ENCODE data around the gene CDC42EP4. TPM values are rescaled to one million over a fixed set of nuclear protein-coding genes. Genes with fewer than 3 reads are reported as not detected.

CDC42EP4 gene
- total RNA-seq, 1 donor from 2014 or later, result 44.6 TPM

DNA sequence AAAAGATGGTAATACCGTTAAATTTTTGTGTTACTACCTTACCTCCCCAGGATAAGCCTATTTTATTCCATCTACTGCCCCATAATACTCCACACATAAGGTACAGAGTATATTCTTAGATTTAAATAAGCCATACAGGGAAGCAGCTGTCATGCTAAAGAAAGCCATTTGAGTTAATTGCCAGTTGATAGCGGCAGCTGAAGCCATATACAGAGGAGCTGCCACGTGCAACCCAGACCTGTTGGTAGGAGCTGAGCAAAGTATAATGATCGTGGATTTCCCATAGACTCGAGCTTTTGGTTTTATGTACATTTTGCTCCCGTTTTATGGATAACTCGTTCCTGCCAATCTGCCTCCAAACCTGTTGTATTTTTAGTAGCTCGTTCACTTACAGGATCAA is 62.1 kb downstream of the CDC42EP4 start:
- Histone ChIP-seq H3K36me3 (peaks cover 43% of the 10 kb centered on the region), H3K4me3 (no peak overlapping the region), H3K27ac (no peak overlapping the region), H3K27me3 (ENCODE audit: low read depth) (no peaks in the 10 kb centered on the region), H3K4me1 (no peaks in the 10 kb centered on the region), H3K9me3 (no peaks in the 10 kb centered on the region)
- DNase-seq (no peak), ATAC-seq (no peak)
- intact Hi-C loops (cut with DNase I), result no loop called here
- TF ChIP-seq, protein P1, sequence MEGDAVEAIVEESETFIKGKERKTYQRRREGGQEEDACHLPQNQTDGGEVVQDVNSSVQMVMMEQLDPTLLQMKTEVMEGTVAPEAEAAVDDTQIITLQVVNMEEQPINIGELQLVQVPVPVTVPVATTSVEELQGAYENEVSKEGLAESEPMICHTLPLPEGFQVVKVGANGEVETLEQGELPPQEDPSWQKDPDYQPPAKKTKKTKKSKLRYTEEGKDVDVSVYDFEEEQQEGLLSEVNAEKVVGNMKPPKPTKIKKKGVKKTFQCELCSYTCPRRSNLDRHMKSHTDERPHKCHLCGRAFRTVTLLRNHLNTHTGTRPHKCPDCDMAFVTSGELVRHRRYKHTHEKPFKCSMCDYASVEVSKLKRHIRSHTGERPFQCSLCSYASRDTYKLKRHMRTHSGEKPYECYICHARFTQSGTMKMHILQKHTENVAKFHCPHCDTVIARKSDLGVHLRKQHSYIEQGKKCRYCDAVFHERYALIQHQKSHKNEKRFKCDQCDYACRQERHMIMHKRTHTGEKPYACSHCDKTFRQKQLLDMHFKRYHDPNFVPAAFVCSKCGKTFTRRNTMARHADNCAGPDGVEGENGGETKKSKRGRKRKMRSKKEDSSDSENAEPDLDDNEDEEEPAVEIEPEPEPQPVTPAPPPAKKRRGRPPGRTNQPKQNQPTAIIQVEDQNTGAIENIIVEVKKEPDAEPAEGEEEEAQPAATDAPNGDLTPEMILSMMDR (IDR thresholded peaks at IDR 0.05), result no peak

DNA sequence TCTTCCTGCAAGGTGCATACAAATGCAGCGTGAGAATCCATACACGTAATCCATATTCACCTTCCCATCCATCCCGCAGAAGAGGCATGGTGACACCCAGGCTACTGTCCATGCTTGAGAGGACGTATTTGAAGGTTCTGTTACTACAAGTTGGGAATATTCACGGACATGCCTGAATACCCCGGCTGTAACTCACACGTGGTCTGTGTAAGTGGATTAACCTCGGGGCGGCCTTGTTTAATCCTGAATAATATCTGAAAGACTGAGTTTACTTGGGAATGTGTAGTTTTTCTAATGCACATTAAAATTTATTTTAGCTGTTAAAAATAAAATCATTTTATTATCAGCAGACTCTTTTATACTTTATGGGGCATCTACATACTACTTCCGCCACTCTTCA is 63.3 kb downstream of the CDC42EP4 start:
- Histone ChIP-seq H3K36me3 (peaks cover 50% of the 10 kb centered on the region), H3K4me3 (no peak overlapping the region), H3K4me1 (no peaks in the 10 kb centered on the region), H3K27ac (no peak overlapping the region), H3K9me3 (no peaks in the 10 kb centered on the region), H3K27me3 (ENCODE audit: low read depth) (no peaks in the 10 kb centered on the region)
- ATAC-seq (no peak), DNase-seq (no peak)
- TF ChIP-seq, protein P1 (IDR thresholded peaks at IDR 0.05), result no peak
- intact Hi-C loops (cut with DNase I), result no loop called here

DNA sequence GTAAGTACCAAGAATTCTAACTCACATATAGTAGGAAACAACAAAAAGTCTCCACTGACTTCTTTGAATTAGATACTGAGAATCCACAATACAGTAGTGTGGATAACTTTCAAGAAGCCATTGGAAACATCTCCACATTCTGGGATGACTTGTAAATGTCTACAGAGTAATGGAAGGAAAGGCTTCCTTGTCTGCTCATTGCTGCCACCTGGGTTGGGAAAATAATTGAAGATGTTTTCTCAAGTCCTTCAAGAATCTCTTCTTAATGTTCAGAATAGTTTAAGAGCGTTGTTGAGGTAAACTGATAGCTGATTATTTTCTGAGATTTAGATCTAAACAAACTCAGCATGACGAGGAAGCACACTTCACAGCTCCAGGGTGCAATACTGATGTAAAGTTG is 64.1 kb downstream of the CDC42EP4 start:
- TF ChIP-seq, protein P1 (IDR thresholded peaks at IDR 0.05), result no peak
- Histone ChIP-seq H3K4me1 (no peaks in the 10 kb centered on the region), H3K27ac (no peak overlapping the region), H3K4me3 (no peak overlapping the region), H3K36me3 (peaks cover 54% of the 10 kb centered on the region), H3K27me3 (ENCODE audit: low read depth) (no peaks in the 10 kb centered on the region), H3K9me3 (no peaks in the 10 kb centered on the region)
- DNase-seq, result no peak
- intact Hi-C loops (cut with DNase I), result no loop called here
- ATAC-seq, result no peak

DNA sequence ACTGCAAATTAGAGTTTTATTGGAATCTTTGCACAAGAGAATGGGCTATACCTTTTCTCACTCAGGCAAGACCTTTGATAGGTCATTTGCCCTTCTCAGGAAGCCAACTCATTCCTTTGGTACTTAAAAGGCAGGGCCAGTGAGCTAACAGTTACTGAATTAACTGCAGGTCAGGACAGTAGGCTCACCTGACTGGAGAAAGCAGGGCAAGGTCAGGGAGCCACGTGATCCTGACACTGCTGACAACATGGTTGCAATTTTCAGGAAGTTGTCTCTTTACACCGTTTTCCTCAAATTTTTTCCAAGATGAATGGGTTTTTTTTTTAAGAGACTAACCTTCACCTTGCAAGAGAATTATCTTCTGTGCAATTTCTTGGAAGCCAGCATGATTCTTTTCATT is 71.2 kb downstream of the CDC42EP4 start:
- Histone ChIP-seq H3K36me3 (peaks cover 58% of the 10 kb centered on the region), H3K9me3 (no peaks in the 10 kb centered on the region), H3K27me3 (ENCODE audit: low read depth) (no peaks in the 10 kb centered on the region), H3K4me1 (no peaks in the 10 kb centered on the region), H3K4me3 (no peak overlapping the region), H3K27ac (no peak overlapping the region)
- TF ChIP-seq, protein P1 (IDR thresholded peaks at IDR 0.05), result no peak
- ATAC-seq (no peak), DNase-seq (no peak)
- intact Hi-C loops (cut with DNase I), result no loop called here

DNA sequence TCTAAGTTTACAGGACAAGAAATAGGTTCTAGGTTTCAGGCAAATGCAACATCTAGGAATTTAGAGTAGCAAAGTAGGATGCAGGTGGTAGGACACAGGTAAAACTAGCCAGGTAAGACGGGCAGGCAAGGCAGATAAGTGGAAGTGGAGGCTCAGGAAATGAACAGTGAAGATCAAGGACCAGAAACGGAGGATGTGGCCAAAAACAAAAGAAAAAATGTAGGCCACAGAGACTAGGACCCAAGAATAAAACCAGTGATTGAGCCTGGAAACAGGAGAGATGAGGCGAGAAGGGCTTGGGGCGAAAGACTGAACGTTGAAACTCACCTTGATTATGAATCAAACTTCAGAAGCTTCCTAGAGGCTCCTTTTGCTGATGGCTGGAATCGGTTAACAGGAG is 74.1 kb downstream of the CDC42EP4 start:
- Histone ChIP-seq H3K9me3 (no peaks in the 10 kb centered on the region), H3K27ac (no peak overlapping the region), H3K36me3 (peaks cover 44% of the 10 kb centered on the region), H3K4me3 (no peak overlapping the region), H3K4me1 (peaks cover 9% of the 10 kb centered on the region), H3K27me3 (ENCODE audit: low read depth) (no peaks in the 10 kb centered on the region)
- no peak for DNase-seq
- TF ChIP-seq, protein P1 (IDR thresholded peaks at IDR 0.05), result no peak
- intact Hi-C loops (cut with DNase I), result no loop called here
- no peak for ATAC-seq

DNA sequence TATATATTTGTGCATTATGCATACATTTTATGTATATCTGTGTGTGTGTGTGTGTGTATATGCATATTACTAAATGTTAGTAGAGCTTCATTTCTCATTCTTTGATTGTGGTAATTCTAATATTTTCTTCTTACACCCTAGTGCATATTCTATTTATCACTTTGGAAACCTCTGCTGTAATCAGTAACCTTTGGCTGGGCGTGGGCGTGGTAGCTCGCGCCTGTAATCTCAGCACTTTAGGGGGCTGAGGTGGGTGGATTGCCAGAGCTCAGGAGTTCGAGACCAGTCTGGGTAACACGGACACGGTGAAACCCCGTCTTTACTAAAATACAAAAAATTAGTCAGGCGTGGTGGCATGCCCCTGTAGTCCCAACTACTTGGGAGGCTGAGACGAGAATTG is 77.1 kb downstream of the CDC42EP4 start:
- no peak overlapping the region for H3K27ac ChIP-seq
- DNase-seq (no peak), ATAC-seq (no peak)
- peaks cover 29% of the 10 kb centered on the region for H3K36me3 ChIP-seq
- no peak overlapping the region for H3K4me3 ChIP-seq
- peaks cover 25% of the 10 kb centered on the region for H3K4me1 ChIP-seq
- no peaks in the 10 kb centered on the region for H3K9me3 ChIP-seq
- TF ChIP-seq, protein P1 (IDR thresholded peaks at IDR 0.05), result no peak
- intact Hi-C loops (cut with DNase I), result no loop called here
- H3K27me3 ChIP-seq (ENCODE audit: low read depth), result no peaks in the 10 kb centered on the region
